HT1080 (cell line): ENCODE measurements around the gene BAD. TPM values are rescaled to one million over a fixed set of nuclear protein-coding genes. Genes with fewer than 3 reads are reported as not detected.
"Not testable (repeated sequence)": the region's sequence is repeated elsewhere in the genome, so short reads cannot be mapped to it uniquely, and the experiment has no call there.

Experiments
- DNase-seq: peaks from one replicate; pipeline ENCODE4 v3.0.0-alpha.2; 2015; ENCODE audit warnings: low read depth
- polyA plus RNA-seq, 2 experiments: library from polyadenylated mRNA; depleted of rRNA; stranded (reverse); fragments of >200 nt; gene quantifications; 2 replicates each; pipeline ENCODE4 v1.2.3, GENCODE V29; 2015
- total RNA-seq: library from RNA; depleted of rRNA; stranded (reverse); fragments of >200 nt; shearing (Covaris generic); gene quantifications from 2 replicates; pipeline ENCODE4 v1.2.3, GENCODE V29; 2014; rRNA removed

Gene BAD
- total RNA-seq = 129 and 138 TPM in 2 replicates
- 49.4 and 82.6 TPM in 2 replicates for polyA plus RNA-seq (2015; cell fraction: cytosol; rRNA removed)
- 24.4 and 26.7 TPM in 2 replicates for polyA plus RNA-seq (2015; cell fraction: nucleus; rRNA removed)

GRCh38 chr11:64284048-64284961 lies at the start of gene BAD:
BAD (minus strand) TSS chr11:64284665; CDS start chr11:64284368, 297 bp downstream.
- peak; percentile 90 for DNase-seq

- DNase-seq = no peak
Observed at GRCh38 chr11:64333556-64333955, 49.1 kb upstream of the BAD start.

GRCh38 chr11:64331569-64332371 lies 47.3 kb upstream of the BAD start:
- peak; percentile 90 for DNase-seq

GRCh38 chr11:64330888-64331287 lies 46.4 kb upstream of the BAD start:
- DNase-seq = no peak

- DNase-seq = no peak
Observed at GRCh38 chr11:64327993-64328392, 43.5 kb upstream of the BAD start.

GRCh38 chr11:64327375-64327774 lies 42.9 kb upstream of the BAD start:
- no peak for DNase-seq

GRCh38 chr11:64324692-64325469 lies 40.4 kb upstream of the BAD start:
- DNase-seq = no peak

GRCh38 chr11:64323984-64324383 lies 39.5 kb upstream of the BAD start:
- not testable (repeated sequence) for DNase-seq

- no peak for DNase-seq
Observed at GRCh38 chr11:64323373-64323772, 38.9 kb upstream of the BAD start.

- no peak for DNase-seq
Observed at GRCh38 chr11:64322925-64323260, 38.4 kb upstream of the BAD start.

GRCh38 chr11:64321533-64321932 lies 37.1 kb upstream of the BAD start:
- DNase-seq = no peak

GRCh38 chr11:64321026-64321425 lies 36.6 kb upstream of the BAD start:
- no peak for DNase-seq

GRCh38 chr11:64320556-64320955 lies 36.1 kb upstream of the BAD start:
- DNase-seq = no peak

GRCh38 chr11:64318766-64319761 lies 34.6 kb upstream of the BAD start:
- no peak for DNase-seq

GRCh38 chr11:64317961-64318765 lies 33.7 kb upstream of the BAD start, which contains the start of gene PRDX5:
PRDX5 (plus strand) TSS chr11:64318121; CDS start chr11:64318216, 95 bp downstream.
- DNase-seq = peak; percentile 96

- peak; percentile 99 for DNase-seq
Observed at GRCh38 chr11:64317325-64317960, 33.0 kb upstream of the BAD start, which contains the start of gene TRMT112. TRMT112 (minus strand) TSS chr11:64317559; CDS start chr11:64317526, 33 bp downstream.

- DNase-seq = peak; percentile 51
Observed at GRCh38 chr11:64316672-64317324, 32.3 kb upstream of the BAD start.
